ENCODE results near the gene ZDHHC11B.

- TF ChIP-seq POLR2A (IDR thresholded peaks at IDR 0.05) (no peak), CTCF (IDR thresholded peaks at IDR 0.05) (no peak)
Observed at GRCh38 chr5:675871-676698, 108.4 kb downstream of the ZDHHC11B start.

All from ovary (tissue), 3 donors.